ENCODE results near the gene ANKRD23.

- TF ChIP-seq CTCF (IDR thresholded peaks at IDR 0.05; ENCODE audit: low read depth, low read length) (no peak), POLR2A (IDR thresholded peaks at IDR 0.05; ENCODE audit: extremely low read depth, insufficient read length) (no peak), MAX (IDR thresholded peaks at IDR 0.05; ENCODE audit: low read depth, low read length) (no peak), MYC (IDR thresholded peaks at IDR 0.05; ENCODE audit: low read depth, low read length) (no peak)
Measured at GRCh38 chr2:96841701-96842495, 1.9 kb downstream of the ANKRD23 start.
